Measurements from ENCODE around the gene NOX5. TPM values are rescaled to one million over a fixed set of nuclear protein-coding genes. Genes with fewer than 3 reads are reported as not detected.
"Not testable (repeated sequence)": the region's sequence is repeated elsewhere in the genome, so short reads cannot be mapped to it uniquely, and the experiment has no call there.

Gene NOX5
- total RNA-seq, 1 donor from 2014 or later = not detected

- Mint-ChIP-seq H3K36me3 (ENCODE audit: low read depth) (no peaks in the 10 kb centered on the region), H3K27ac (no peak overlapping the region), H3K27me3 (ENCODE audit: low read depth) (peaks cover 20% of the 10 kb centered on the region), H3K4me3 (ENCODE audit: low read depth) (no peak overlapping the region), H3K4me1 (ENCODE audit: low read depth) (peaks cover 14% of the 10 kb centered on the region), H3K9me3 (no peaks in the 10 kb centered on the region)
- no peak for DNase-seq (ENCODE audit: low spot score)
- intact Hi-C loops (cut with micrococcal nuclease) = loop anchor here (5.0 kb wide), 1 partner anchor 411 kb away; no protein-coding TSS in a partner anchor
Observed at GRCh38 chr15:69056365-69056764, 41.9 kb downstream of the NOX5 start.

DNA sequence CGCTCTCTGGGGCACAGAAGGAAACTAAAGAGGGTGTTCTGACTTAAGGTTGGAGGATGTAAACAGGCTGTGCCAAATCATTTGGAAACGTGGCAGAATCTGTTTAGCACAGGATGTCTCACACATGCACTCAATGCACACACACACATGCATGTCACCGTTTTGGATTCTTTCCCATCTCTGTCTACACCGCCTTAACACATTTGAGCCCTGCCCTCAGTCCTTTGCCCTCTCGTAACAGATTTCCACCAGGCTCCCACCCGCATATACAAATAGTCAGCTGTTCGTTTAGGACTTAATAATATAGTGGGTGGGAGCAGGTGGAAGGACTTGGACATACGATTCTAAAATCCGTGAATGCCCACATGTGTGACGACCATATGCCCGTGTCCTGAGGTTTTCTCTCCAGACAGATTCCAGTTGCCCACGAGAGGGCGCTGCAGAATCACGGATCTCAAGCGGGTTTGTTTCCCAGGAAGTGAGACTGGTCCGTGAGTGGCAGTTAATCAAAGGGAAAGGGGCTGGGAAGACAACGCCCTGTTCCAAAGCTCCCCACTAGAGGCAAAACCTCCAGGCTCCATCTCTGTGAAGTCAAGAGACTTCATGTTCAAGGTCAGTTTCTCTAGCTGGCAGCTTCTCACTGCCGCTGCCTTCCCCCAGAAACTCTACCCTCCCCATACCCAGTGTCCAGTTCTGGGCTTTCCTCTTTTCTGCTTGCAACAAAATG, 44.5 kb downstream of the NOX5 start:
- Mint-ChIP-seq H3K36me3 (ENCODE audit: low read depth) (no peaks in the 10 kb centered on the region), H3K4me1 (ENCODE audit: low read depth) (peaks cover 16% of the 10 kb centered on the region), H3K4me3 (ENCODE audit: low read depth) (no peak overlapping the region), H3K9me3 (no peaks in the 10 kb centered on the region), H3K27me3 (ENCODE audit: low read depth) (peaks cover 24% of the 10 kb centered on the region), H3K27ac (no peak overlapping the region)
- intact Hi-C loops (cut with micrococcal nuclease) = loop anchor here (1.0 to 5.0 kb wide), 4 partner anchors 166 to 408 kb away; no protein-coding TSS in a partner anchor
- DNase-seq (ENCODE audit: low spot score) = peak; percentile 51

- Mint-ChIP-seq H3K27ac (no peak overlapping the region), H3K4me3 (ENCODE audit: low read depth) (no peak overlapping the region), H3K9me3 (no peaks in the 10 kb centered on the region), H3K4me1 (ENCODE audit: low read depth) (peaks cover 16% of the 10 kb centered on the region), H3K36me3 (ENCODE audit: low read depth) (no peaks in the 10 kb centered on the region), H3K27me3 (ENCODE audit: low read depth) (peaks cover 21% of the 10 kb centered on the region)
- no peak for DNase-seq (ENCODE audit: low spot score)
- intact Hi-C loops (cut with micrococcal nuclease) = loop anchor here (1.0 to 5.0 kb wide), 4 partner anchors 165 to 408 kb away; no protein-coding TSS in a partner anchor
Observed at GRCh38 chr15:69059557-69059943, 45.1 kb downstream of the NOX5 start.

DNA sequence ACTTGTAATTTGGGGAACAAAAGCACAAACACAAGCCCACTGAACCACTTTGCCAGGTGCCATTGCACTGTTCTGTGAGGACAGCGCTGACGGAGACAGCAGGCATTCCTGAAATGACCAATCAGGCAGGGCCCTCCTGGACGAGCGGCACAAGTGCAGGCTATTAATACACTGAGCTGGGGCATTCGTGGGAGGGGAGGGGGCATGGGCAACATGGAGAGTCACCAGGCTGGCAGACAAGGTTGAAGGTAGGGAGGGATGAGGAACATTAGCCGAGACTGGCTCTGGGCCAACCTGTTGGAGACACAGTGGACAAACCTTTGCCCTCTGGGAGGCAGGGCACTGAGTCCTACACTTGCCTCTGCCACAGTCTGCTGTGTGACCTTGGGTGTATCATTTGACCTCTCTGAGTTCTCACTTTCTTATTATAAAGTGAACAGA, 45.6 kb downstream of the NOX5 start:
- intact Hi-C loops (cut with micrococcal nuclease) = no loop called here
- Mint-ChIP-seq H3K27me3 (ENCODE audit: low read depth) (peaks cover 21% of the 10 kb centered on the region), H3K4me1 (ENCODE audit: low read depth) (peaks cover 16% of the 10 kb centered on the region), H3K4me3 (ENCODE audit: low read depth) (no peak overlapping the region), H3K36me3 (ENCODE audit: low read depth) (no peaks in the 10 kb centered on the region), H3K27ac (no peak overlapping the region), H3K9me3 (no peaks in the 10 kb centered on the region)
- DNase-seq (ENCODE audit: low spot score) = no peak

GRCh38 chr15:69060744-69061143, 46.2 kb downstream of the NOX5 start:
- Mint-ChIP-seq H3K27me3 (ENCODE audit: low read depth) (peaks cover 21% of the 10 kb centered on the region), H3K4me3 (ENCODE audit: low read depth) (no peak overlapping the region), H3K27ac (no peak overlapping the region), H3K4me1 (ENCODE audit: low read depth) (peaks cover 16% of the 10 kb centered on the region), H3K9me3 (no peaks in the 10 kb centered on the region), H3K36me3 (ENCODE audit: low read depth) (no peaks in the 10 kb centered on the region)
- DNase-seq (ENCODE audit: low spot score) = no peak
- intact Hi-C loops (cut with micrococcal nuclease) = loop anchor here (1.0 kb wide), 1 partner anchor 260 kb away; no protein-coding TSS in a partner anchor

GRCh38 chr15:69061414-69061842, 46.9 kb downstream of the NOX5 start:
- H3K4me3 Mint-ChIP-seq (ENCODE audit: low read depth) = no peak overlapping the region
- DNase-seq (ENCODE audit: low spot score) = no peak
- no peaks in the 10 kb centered on the region for H3K9me3 Mint-ChIP-seq
- H3K36me3 Mint-ChIP-seq (ENCODE audit: low read depth) = no peaks in the 10 kb centered on the region
- intact Hi-C loops (cut with micrococcal nuclease) = loop anchor here (1.0 kb wide), 1 partner anchor 259 kb away; no protein-coding TSS in a partner anchor
- H3K4me1 Mint-ChIP-seq (ENCODE audit: low read depth) = peaks cover 16% of the 10 kb centered on the region
- no peak overlapping the region for H3K27ac Mint-ChIP-seq
- H3K27me3 Mint-ChIP-seq (ENCODE audit: low read depth) = peaks cover 21% of the 10 kb centered on the region

DNA sequence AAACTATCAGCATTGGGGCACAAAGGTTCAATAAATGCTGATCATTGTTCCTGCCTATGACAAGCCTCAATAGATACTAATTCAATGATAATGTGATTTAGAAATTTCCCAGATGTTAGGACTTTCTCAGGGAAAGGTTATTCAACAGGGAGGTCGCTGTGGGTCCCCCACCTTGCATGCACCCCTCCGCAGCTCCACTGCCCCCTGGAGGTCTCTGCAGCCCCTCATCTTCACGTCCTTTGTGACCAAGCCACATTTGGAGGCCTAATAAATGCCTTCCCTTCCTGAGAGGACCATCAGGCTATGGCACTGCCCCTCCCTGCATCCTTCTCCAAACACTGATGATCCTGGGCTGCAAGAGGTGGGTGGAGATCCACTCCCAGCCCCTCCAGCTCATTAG, 50.2 kb downstream of the NOX5 start:
- no peak overlapping the region for H3K27ac Mint-ChIP-seq
- intact Hi-C loops (cut with micrococcal nuclease) = no loop called here
- no peaks in the 10 kb centered on the region for H3K36me3 Mint-ChIP-seq (ENCODE audit: low read depth)

GRCh38 chr15:69066007-69066995, 51.8 kb downstream of the NOX5 start:
- Mint-ChIP-seq H3K4me3 (ENCODE audit: low read depth) (no peak overlapping the region), H3K4me1 (ENCODE audit: low read depth) (peaks cover 3% of the 10 kb centered on the region), H3K27me3 (ENCODE audit: low read depth) (peaks cover 19% of the 10 kb centered on the region), H3K9me3 (peaks cover 7% of the 10 kb centered on the region), H3K36me3 (ENCODE audit: low read depth) (no peaks in the 10 kb centered on the region), H3K27ac (no peak overlapping the region)
- DNase-seq (ENCODE audit: low spot score) = no peak
- intact Hi-C loops (cut with micrococcal nuclease) = no loop called here

More for the DNA sequence above, 50.2 kb downstream of the NOX5 start:
- DNase-seq (ENCODE audit: low spot score) = no peak
- Mint-ChIP-seq H3K4me1 (ENCODE audit: low read depth) (peaks cover 9% of the 10 kb centered on the region), H3K9me3 (no peaks in the 10 kb centered on the region), H3K4me3 (ENCODE audit: low read depth) (no peak overlapping the region), H3K27me3 (ENCODE audit: low read depth) (peaks cover 11% of the 10 kb centered on the region)

GRCh38 chr15:69067296-69067695, 52.8 kb downstream of the NOX5 start:
- H3K27ac Mint-ChIP-seq = no peak overlapping the region
- no peaks in the 10 kb centered on the region for H3K4me1 Mint-ChIP-seq (ENCODE audit: low read depth)
- H3K9me3 Mint-ChIP-seq = peaks cover 7% of the 10 kb centered on the region
- no peak overlapping the region for H3K4me3 Mint-ChIP-seq (ENCODE audit: low read depth)
- intact Hi-C loops (cut with micrococcal nuclease) = no loop called here
- no peaks in the 10 kb centered on the region for H3K36me3 Mint-ChIP-seq (ENCODE audit: low read depth)
- peaks cover 27% of the 10 kb centered on the region for H3K27me3 Mint-ChIP-seq (ENCODE audit: low read depth)
- DNase-seq (ENCODE audit: low spot score) = no peak

DNA sequence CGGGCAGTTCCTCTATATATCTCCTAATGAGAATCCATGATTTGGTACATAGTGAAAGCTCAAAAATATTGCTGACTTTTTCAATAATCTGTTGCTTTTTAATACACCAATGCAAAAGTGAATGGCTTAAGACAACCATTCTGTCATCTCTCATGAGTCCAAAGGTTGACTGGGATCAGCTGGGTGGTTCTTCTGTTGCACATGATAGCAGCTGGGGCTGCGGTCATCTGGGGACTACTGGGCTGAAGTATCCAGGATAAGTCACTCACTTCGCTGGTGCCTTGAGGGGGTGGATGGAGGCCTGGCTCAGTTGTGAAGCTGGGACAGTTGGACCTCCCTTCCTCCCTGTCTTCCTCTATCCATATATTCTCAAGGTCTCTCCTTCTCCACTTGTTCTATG, 53.7 kb downstream of the NOX5 start:
- no peaks in the 10 kb centered on the region for H3K4me1 Mint-ChIP-seq (ENCODE audit: low read depth)
- no peak for DNase-seq (ENCODE audit: low spot score)
- intact Hi-C loops (cut with micrococcal nuclease) = no loop called here
- H3K9me3 Mint-ChIP-seq = peaks cover 7% of the 10 kb centered on the region
- H3K27me3 Mint-ChIP-seq (ENCODE audit: low read depth) = peaks cover 31% of the 10 kb centered on the region
- H3K27ac Mint-ChIP-seq = no peak overlapping the region
- H3K36me3 Mint-ChIP-seq (ENCODE audit: low read depth) = no peaks in the 10 kb centered on the region
- no peak overlapping the region for H3K4me3 Mint-ChIP-seq (ENCODE audit: low read depth)

DNA sequence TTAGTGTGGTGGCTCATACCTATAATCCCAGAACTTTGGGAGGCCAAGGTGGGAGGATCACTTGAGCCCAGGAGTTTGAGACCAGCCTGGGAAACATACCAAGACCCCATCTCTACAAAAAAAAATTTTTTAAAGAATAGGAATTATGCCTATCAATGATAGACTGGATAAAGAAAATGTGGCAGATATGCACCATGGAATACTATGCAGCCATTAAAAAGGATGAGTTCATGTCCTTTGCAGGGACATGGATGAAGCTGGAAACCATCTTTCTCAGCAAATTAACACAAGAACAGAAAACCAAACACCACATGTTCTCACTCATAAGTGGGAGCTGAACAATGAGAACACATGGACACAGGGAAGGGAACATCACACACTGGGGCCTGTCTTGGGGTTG, 54.8 kb downstream of the NOX5 start:
- DNase-seq (ENCODE audit: low spot score); intact Hi-C loops (cut with micrococcal nuclease); H3K27ac Mint-ChIP-seq; H3K4me3 Mint-ChIP-seq (ENCODE audit: low read depth); H3K4me1 Mint-ChIP-seq (ENCODE audit: low read depth); H3K36me3 Mint-ChIP-seq (ENCODE audit: low read depth); H3K9me3 Mint-ChIP-seq: not testable (repeated sequence)
- peaks cover 40% of the 10 kb centered on the region for H3K27me3 Mint-ChIP-seq (ENCODE audit: low read depth)

- DNase-seq (ENCODE audit: low spot score) = no peak
- intact Hi-C loops (cut with micrococcal nuclease) = no loop called here
- Mint-ChIP-seq H3K27ac (no peak overlapping the region), H3K4me1 (ENCODE audit: low read depth) (peaks cover 3% of the 10 kb centered on the region), H3K4me3 (ENCODE audit: low read depth) (no peak overlapping the region), H3K36me3 (ENCODE audit: low read depth) (no peaks in the 10 kb centered on the region), H3K9me3 (peaks cover 7% of the 10 kb centered on the region), H3K27me3 (ENCODE audit: low read depth) (peaks cover 47% of the 10 kb centered on the region)
Observed at GRCh38 chr15:69069996-69070395, 55.5 kb downstream of the NOX5 start.
